Epithelial cell of esophagus (primary cell): ENCODE results near the gene PLXNA2.

Experiments used
- DNase-seq: peaks from one replicate; pipeline ENCODE4 v3.0.0; 2010; ENCODE audit warnings: low read depth
- H3K4me3 ChIP-seq: 2 replicates; pipeline ENCODE4 v1.5.1; 2011; ENCODE audit warnings: mild to moderate bottlenecking, low read length, control low read depth
- TF ChIP-seq, protein P1 (sequence below): IDR thresholded peaks from 2 replicates; pipeline ENCODE4 v1.5.1; 2011; ENCODE audit warnings: low read depth, mild to moderate bottlenecking, low read length, control low read depth, inconsistent platforms; ENCODE audit not compliant: insufficient read depth; ENCODE audit errors: missing control alignments

PLXNA2 gene

DNA sequence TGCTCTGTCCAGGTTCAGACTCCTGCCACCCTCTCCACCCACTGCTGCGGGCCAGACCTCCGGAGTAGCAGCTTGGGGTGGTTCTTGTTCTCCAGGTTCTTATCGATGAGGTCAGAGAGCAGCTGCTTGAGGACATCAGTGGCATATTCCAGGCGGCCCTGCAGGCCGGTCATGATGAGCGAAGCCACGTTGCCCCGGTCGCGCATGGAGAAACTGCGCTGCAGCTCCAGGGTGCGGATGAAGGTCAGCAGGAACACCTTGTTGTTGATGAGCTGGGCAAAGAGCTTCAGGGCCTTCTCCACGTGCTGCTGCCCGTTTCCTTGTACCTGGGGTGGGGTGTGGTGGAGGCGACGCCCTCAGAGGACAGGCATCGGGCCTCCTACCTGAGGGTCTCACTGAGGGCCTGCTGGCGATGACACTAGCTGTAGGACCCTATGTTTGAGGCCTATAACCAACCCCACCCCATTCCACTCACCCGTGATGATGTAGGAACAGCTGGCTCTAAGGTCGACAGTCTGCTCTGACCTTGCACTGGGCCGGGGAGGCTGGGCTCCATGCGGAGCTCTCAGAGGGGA lies 202.1 kb downstream of the PLXNA2 start:
- TF ChIP-seq, protein P1, sequence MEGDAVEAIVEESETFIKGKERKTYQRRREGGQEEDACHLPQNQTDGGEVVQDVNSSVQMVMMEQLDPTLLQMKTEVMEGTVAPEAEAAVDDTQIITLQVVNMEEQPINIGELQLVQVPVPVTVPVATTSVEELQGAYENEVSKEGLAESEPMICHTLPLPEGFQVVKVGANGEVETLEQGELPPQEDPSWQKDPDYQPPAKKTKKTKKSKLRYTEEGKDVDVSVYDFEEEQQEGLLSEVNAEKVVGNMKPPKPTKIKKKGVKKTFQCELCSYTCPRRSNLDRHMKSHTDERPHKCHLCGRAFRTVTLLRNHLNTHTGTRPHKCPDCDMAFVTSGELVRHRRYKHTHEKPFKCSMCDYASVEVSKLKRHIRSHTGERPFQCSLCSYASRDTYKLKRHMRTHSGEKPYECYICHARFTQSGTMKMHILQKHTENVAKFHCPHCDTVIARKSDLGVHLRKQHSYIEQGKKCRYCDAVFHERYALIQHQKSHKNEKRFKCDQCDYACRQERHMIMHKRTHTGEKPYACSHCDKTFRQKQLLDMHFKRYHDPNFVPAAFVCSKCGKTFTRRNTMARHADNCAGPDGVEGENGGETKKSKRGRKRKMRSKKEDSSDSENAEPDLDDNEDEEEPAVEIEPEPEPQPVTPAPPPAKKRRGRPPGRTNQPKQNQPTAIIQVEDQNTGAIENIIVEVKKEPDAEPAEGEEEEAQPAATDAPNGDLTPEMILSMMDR: no peak
- no peak overlapping the region for H3K4me3 ChIP-seq
- no peak for DNase-seq

DNA sequence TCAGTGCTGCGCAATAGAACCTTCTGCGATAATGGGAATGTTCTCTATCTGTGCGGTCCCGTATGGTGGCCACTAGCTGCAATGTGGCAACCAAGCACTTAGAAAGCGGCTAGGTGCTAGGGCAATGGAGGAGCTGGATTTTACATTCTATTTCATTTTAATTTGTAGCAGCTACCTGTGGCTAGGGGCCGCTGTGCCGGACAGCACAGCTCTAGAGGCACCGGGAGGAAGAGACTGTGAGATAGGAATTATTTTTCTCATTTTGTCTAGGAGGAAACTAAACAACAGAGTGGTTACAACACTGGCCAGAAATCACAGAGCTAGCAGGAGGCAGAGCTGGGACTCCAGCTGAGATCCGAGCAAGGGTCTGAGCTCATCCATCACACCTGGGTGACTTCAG lies 202.7 kb downstream of the PLXNA2 start:
- no peak for DNase-seq
- TF ChIP-seq, protein P1: no peak
- no peak overlapping the region for H3K4me3 ChIP-seq

DNA sequence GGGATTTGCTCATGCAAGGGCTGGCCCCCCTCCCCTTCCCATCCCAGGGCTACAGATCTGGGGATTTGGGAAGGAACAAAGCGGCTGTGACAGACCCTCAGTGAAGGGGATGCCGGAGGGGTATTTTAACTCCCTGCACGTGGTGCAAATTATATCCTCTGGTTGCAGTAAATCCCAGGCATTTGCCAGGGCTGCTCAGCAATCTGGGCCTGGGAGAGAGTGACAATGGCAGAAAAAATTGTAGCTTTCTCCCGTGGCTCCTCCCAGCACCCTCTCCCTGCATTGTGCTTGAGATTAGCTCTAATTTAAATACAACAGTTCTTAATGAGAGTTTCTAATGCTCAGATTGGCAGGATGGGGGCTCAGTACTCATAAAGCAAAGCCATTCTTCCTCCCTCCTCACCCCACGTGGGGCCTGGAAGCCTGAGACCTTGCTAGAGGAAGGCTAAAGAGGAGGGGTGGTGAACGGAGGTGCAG lies 203.3 kb downstream of the PLXNA2 start:
- DNase-seq: no peak
- no peak overlapping the region for H3K4me3 ChIP-seq
- TF ChIP-seq, protein P1: no peak

- TF ChIP-seq, protein P1: no peak
- DNase-seq: no peak
- H3K4me3 ChIP-seq: no peak overlapping the region
These were observed 204.4 kb downstream of the PLXNA2 start for GRCh38 chr1:208039536-208040332.

GRCh38 chr1:208038303-208038702 lies 205.9 kb downstream of the PLXNA2 start:
- H3K4me3 ChIP-seq: no peak overlapping the region
- TF ChIP-seq, protein P1: no peak
- no peak for DNase-seq

GRCh38 chr1:208036918-208037766 lies 207.0 kb downstream of the PLXNA2 start:
- TF ChIP-seq, protein P1: no peak
- no peak for DNase-seq
- no peak overlapping the region for H3K4me3 ChIP-seq
